Nephron (organoid): ENCODE measurements around the gene SLC36A3.

ENCODE experiments used
- H3K27ac Mint-ChIP-seq, 3 experiments: 2 replicates each; pipeline ENCODE4 v1.8.0; 2020; ENCODE audit warnings: mixed read lengths in 3 of 3, mild to moderate bottlenecking in 2 of 3, moderate library complexity in 1 of 3
- H3K27me3 Mint-ChIP-seq: 2 replicates; pipeline ENCODE4 v1.8.0; 2021; ENCODE audit warnings: low read depth, mild to moderate bottlenecking, moderate library complexity, mixed read lengths
- H3K36me3 Mint-ChIP-seq: 2 replicates; pipeline ENCODE4 v1.8.0; 2020; ENCODE audit warnings: low read depth, mixed read lengths
- H3K4me1 Mint-ChIP-seq: 2 replicates; pipeline ENCODE4 v1.8.0; 2020; ENCODE audit warnings: mixed read lengths
- H3K4me3 Mint-ChIP-seq, 3 experiments: 2 replicates each; pipeline ENCODE4 v1.8.0; 2020; ENCODE audit warnings: mild to moderate bottlenecking in 3 of 3, mixed read lengths in 3 of 3, moderate library complexity in 2 of 3
- H3K9me3 Mint-ChIP-seq: 2 replicates; pipeline ENCODE4 v1.8.0; 2020; ENCODE audit warnings: mixed read lengths
- CTCF ChIP-seq, 3 experiments: fragments of 200-600 bp; sonication (generic); IDR thresholded peaks; one replicate each; pipeline ENCODE4 v1.5.0; 2021; ENCODE audit warnings: antibody characterized with exemption in 3 of 3; ENCODE audit not compliant: unreplicated experiment in 3 of 3

SLC36A3 gene

GRCh38 chr5:151227918-151228447, 75.6 kb downstream of the SLC36A3 start:
- Mint-ChIP-seq H3K27me3 (peaks cover 10% of the 10 kb centered on the region), H3K36me3 (no peaks in the 10 kb centered on the region), H3K9me3 (no peaks in the 10 kb centered on the region), H3K4me3 (no peak overlapping the region), H3K27ac (no peak overlapping the region), H3K4me1 (peaks cover 4% of the 10 kb centered on the region)
- no peak for TF ChIP-seq CTCF (IDR thresholded peaks at IDR 0.05; ENCODE audit: unreplicated experiment in 3 of 3)
